Posterior vena cava (tissue), 2 donors: ENCODE data around the gene SPTLC1. TPM values are rescaled to one million over a fixed set of nuclear protein-coding genes. Genes with fewer than 3 reads are reported as not detected.
"Not testable (repeated sequence)": the region's sequence is repeated elsewhere in the genome, so short reads cannot be mapped to it uniquely, and the experiment has no call there.

Source experiments
- DNase-seq: peaks from one replicate; pipeline ENCODE4 v3.0.0-alpha.2; 2020; ENCODE audit warnings: low spot score
- intact Hi-C, 2 donors: fragments of 100-400 bp; cut with DNase I; formaldehyde crosslinking; loops; one replicate each; pipeline versions ENCODE4 v1.14.1 to v1.14.2; 2022 to 2023
- total RNA-seq, 2 donors: library from RNA; stranded (reverse); fragmentation: NEBNext Ultra II Directional; extraction: Animal tissue kit (Norgen Biotek cat#: 25700); gene quantifications; one replicate each; pipeline ENCODE4 v1.2.1, GENCODE V29; 2021
- donor health status: DM: yes; HTN: yes; CAD: no.
- donor health status: DM: yes; HTN: yes; CAD: no.

The SPTLC1 gene
- total RNA-seq, 2 donors from 2014 or later: 39.3 to 43.1 TPM

DNA sequence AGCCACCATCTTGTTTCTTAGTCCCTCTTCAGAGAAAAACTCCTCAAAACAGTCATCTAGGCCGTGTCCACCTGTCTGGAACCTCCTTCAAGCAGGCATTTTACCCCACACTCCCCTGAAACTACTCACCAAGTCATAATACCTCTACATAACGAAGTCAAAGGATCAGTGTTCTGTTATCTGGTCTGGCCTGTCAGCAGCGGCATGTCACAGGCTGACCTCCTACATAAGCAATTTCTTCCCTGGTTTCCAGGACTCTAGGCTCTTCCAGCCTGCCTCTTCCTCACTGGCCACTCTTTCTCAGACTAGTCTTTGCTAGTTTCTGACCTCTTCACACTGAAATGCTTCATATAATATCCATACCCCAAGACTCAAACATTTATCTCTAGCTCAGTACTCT is 72.2 kb downstream of the SPTLC1 start:
- intact Hi-C loops: no loop called here
- DNase-seq: no peak

DNA sequence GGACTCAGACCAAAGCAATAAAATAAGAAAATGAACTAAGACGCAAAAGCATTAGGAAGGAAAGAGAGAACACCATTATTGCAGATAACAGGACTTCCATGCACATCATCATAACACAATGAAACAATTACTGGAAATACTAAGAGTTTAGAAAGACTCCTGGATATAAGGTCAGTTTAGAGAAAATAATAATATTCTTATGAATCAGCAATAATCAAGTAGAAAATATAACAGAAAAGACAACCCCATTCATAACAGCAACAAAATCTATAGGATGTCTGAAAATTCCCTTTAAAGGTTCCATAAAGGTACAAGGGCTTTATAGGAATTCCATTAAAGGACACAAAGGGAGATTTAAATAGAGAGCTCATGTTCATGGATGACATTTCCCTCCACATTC is 73.0 kb downstream of the SPTLC1 start:
- no peak for DNase-seq
- intact Hi-C loops: no loop called here

DNA sequence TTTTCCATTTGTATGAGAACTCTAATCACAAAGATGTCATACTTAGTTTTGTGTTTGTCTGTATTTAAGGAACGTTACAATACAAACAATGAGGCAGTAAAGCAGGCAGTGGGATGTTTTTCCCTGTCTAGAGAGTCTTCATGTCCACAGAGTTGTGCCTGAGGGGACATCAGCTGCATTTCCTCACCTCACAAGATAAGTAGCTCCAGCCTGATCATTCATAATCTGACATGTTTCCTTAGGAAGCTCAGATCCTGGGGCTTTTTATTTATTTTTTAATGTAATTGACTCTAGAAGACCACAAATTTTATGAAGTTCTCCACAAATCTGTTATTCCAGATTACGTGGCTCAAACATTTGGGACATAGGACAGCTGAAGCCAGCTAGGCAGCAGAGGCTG is 78.5 kb downstream of the SPTLC1 start:
- DNase-seq: no peak
- intact Hi-C loops: no loop called here

DNA sequence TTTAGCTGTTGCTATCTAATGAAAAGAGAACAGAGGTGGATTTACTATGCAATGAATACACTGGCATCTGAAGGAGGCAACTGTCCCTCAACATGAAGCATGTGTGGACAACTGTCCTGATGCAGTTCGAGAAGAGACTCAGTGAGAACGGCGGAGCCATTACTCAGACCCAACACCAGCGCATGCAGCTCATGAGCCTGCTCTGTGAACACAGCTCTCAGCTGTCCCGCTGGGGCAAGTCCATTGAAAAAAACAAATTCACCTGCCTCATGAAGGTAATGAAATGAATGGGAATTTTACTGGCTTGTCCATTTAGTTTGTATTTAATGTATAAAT is 78.8 kb downstream of the SPTLC1 start:
- intact Hi-C loops: no loop called here
- DNase-seq: no peak

DNA sequence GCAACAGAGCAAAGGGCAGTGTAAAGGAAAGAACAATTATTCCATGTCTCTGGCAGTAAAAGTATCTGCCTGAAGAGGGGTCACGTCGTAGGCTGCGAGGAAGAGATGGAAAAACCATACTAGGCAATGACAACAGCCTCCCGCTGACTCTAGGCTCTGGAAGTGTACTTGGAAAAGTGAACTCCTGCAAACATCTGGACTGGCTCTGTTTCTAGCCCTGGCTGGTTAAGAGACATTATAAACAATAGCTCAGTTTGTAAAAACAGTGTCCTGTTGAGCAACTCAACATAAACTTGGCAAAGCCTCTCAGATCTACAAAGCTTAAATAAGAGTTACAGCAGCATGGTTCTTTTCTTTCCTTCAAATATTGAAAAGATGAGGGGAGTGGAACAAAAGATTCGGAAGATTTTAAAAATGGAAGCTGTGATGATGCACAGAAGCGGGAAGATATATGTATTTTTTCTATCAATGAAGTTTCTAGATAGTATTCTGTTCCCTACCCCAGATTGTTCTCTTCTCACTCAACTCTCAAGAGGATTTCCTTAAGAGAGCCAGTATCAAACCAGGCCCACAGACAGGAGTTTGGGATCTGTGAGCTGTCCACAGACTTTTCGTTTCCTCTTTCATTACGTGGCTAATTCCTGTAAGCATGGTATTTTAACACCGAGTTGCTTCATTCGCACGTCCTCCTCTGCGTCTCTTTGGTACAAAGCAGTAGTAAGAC is 79.4 kb downstream of the SPTLC1 start:
- intact Hi-C loops: no loop called here
- DNase-seq: no peak

DNA sequence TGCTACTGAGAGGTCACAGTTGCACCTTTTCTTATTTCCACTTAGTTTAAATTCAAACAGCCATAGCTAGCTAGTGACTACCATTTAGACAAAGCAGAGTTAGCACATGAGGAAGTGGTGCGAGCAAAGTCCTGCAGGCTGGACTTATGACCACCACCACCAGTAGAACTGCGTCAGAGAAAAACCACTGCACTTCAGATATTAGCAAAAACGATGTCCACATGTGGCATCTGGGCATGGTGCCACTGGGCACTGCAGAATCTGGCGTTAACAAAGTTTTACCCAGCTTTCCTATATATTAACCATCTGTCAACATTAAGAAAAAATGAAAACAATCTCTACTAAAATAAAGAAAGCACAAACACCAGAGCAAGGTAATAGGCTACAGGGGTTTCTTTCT is 80.1 kb downstream of the SPTLC1 start:
- DNase-seq: no peak
- intact Hi-C loops: no loop called here

DNA sequence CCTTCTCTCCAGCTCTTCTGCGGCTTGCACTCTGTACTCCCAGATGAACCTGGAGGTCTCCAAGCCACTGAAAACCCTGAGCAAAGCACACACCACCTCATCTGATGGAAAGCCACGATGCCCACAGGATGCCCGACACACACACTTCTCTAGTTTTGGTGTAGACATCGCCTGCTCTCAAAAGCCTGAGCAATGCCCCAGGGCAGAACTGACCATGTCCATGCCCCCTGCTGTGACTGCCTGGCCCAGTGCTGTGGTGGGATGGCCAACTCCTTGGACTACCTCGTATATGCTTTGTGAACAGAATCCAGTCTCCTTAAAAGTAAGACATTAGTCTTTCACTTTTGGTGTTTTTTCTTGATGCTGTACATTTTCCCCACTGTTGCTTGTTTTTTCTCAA is 81.2 kb downstream of the SPTLC1 start:
- intact Hi-C loops: no loop called here
- no peak for DNase-seq

DNA sequence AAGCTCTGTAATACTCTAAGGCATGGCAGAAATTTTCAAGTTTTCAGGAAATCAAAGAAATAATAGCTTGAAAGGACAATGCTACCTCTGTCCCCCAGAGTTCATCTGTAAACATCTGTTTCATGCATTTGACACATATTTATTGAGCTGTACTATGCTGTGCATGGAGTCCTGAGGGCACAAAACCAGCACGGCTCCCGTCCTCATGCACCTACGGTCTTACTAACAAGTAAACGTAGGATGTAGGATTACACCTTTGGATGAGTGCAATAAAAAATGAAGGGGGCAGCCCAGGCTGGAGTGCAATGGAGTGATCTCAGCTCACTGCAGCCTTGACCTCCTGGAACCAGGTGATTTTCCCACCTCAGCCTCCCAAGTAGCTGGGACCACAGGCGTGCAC is 81.9 kb downstream of the SPTLC1 start:
- DNase-seq: no peak
- intact Hi-C loops: no loop called here

DNA sequence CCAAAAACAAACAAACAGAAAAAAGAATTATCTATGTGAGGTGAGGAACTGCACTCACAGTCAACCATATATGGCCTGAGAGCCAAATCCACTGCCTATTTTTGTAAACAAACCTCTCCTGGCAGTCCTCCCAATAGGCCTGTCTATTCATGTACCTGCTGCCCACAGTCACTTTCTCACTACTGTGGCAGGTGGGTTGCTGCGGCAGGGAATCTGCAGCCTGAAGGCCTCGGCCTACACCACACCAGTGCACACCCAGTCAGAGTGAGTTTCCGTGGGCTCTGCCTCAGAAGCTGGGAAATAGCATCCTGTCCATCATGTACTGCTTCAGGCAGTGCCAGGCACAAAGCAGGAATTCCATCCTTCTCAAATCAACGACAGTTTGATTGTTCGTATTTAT is 82.3 kb downstream of the SPTLC1 start:
- no peak for DNase-seq
- intact Hi-C loops: no loop called here

DNA sequence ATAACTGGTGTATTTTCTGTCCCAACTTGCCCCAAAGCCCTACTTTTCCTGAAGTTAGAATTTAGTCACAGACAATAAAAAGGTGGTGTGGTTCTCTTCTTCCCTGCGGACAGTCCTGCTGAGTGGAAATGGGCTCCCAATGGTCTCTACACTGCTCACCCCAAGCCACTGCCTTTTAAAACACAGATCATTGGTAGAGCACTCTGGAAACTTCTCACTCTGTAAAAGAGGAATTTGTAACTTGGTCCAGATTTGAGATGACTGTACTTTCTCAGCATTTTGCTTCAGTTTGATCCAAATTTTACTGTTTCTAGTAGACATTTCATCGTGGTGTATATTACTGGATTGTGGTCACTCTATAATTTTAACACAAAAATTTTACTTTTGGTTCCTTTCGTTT is 84.8 kb downstream of the SPTLC1 start:
- DNase-seq: no peak
- intact Hi-C loops: no loop called here

DNA sequence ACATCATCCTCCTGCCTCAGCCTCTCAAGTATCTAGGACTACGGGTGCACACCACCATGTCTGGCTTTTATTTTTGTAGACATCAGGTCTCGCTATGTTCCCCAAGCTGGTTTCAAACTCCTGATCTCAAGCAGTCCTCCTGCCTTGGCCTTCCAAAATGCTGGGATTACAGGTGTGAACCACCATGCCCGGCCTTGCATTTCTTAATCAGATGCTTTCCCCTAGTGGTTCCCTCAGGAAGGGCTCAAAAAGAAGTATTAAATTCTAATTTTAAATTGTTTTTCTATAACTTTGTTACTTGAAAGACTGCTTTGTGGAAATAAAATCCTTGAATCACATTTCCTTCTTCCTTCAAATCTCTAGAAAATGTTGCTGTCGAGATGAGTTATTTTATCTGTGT is 85.7 kb downstream of the SPTLC1 start:
- no peak for DNase-seq
- intact Hi-C loops: no loop called here

DNA sequence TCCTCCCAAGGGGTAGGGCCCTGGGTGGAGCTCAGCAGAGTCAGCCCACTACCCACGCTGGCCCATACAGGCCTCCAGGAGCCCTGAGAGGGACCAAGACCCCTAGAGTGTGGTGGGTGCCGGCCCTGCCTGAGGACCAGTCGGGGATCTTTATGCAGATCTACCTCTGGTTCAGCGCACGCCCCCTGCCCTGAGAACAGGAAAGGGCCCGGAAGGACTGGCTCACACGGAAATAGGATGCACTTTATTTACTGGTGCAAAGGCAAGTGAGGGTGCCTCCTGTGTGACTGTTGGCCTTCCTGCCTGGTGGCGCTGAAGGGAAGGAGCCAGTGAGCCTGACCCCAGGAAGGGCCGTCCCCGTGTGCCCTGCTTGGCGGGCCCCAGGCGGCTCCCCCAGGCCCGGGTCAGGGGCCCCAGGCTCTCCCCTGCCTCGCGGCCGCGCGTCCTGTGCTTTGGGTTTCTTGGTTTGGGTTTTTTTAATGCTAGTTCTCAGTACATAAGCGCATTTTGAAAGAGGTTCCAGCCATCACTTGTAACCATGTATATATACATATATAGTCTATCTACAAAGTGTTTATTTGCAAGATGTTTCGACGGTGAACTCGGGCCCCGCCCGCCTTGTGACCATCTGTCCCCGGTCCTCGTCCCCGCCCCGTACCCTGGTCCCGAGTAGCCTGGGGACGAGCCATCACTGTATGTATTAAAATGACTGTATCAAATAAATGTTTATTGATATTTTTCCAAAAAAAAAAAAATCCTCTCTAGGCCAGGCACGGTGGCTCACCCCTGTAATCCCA is 88.8 kb downstream of the SPTLC1 start:
- intact Hi-C loops: no loop called here
- DNase-seq: no peak

DNA sequence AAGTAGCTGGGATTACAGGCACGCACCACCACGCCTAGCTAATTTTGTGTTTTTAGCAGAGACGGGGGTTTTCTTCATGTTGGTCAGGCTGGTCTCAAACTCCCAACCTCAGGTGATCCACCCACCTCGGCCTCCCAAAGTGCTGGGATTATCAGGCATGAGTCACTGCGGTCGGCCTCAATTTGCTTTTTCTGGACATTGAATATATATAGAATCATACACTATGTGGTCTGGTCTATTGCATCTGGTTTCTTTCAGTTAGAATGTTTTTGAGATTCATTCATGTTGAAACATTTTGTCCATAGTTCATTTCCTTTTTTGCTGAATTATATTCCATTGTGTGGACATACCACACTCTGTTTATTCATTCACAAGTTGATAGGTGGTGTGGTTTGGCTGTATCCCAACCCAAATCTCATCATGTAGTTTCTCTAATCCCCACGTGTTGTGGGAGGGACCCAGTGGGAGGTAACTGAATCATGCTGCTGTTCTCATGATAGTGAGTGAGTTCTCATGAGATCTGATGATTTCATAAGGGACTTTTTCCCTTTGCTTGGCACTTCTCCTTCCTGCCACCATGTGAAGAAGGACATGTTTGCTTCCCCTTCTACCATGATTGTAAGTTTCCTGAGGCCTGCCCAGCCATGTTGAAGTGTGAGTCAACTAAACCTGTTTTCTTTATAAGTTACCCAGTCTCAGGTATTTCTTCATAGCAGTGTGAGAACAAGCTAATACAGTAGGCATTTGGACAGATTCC is 93.2 kb downstream of the SPTLC1 start:
- intact Hi-C loops, DNase-seq: not testable (repeated sequence)

DNA sequence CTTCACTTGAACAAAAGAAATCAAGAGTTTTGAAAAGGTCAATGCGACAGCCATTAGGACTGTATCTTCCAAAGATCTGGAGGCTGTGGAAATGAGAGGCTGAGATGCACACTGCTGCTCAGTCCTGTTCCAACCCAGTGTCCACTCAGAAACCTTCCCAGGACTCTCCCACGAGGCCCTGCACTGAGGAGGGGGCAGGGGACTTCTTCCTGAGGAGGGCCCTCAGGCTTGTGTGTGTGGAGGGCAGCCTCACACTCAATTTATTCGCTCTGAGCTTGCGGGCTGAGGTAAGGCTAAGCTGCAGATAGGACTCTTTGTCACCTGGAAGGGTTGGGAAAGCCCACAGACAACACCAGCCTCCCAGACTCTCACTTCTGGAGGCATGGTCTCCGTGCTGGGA is 95.6 kb downstream of the SPTLC1 start:
- DNase-seq: no peak
- intact Hi-C loops: no loop called here

DNA sequence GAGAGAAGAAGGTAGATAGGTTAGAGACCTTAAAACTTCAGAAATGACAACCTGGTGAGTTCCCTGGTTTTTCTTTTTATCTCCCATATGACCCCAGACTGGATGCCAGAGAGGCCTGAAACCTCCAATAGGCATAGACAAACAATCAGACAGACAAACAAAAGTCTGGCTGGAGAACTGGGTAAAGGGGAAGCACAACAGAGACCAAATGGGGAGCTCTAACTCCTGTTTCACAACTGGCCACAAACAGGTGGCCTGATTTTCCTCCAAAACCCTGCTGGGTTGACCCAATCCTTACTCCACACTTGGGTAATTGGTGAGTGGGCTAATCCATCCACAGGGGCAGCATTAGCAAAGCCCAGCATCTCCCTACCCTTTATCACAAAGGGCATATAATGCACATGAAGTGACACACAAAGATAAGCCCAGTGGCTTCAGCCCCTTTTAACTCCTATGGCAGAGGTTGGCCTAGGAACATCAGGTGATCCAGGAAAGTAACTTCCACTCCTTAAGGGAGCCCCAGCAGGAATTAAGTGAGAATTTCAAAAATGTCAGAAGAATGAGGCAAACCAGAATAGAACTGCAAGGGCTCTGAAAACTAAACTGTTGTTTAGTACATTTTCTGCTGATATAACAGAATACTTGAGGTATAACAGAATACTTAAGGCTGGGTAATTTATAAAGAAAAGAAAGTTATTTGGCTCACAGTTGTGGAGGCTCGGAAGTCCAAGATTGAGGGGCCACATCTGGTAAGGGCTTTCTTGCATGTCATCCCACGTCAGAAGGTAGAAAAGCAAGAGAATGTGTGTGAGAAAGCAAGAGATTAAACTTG is 104.3 kb downstream of the SPTLC1 start:
- no peak for DNase-seq
- intact Hi-C loops: no loop called here

DNA sequence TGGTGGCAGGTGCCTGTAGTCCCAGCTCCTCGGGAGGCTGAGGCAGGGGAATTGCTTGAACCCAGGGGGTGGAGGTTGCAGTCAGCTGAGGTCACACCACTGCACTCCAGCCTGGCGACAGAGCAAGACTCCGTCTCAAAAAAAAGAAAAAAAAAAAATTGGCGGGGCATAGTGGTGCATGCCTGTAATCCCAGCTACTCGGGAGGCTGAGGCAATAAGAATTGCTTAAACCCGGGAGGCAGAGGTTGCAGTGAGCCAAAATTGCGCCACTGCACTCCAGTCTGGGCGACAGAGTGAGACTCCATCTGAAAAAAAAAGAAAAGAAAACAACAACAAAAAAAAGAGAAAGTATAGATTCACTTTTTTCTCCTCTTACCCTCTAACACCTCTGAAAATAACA is 105.0 kb downstream of the SPTLC1 start:
- DNase-seq, intact Hi-C loops: not testable (repeated sequence)

DNA sequence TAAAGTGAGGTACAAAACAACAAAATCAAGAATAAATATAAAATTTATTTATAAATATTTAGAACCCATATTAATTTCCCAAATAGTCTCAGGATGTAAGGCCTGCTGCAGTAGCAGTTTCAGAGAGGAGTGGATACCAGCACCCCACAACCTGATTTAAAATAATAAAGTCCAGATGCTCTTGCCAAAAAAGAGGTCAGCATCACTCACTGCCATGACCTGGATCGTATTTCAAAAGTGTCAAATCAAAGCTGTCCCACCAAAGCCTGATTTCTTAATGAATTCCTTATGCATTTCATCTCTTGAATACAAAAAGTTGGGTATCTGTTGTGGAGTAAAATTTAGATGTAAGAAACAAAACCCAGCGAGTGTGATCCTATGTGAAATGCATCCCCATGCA is 107.2 kb downstream of the SPTLC1 start:
- DNase-seq: no peak
- intact Hi-C loops: no loop called here

DNA sequence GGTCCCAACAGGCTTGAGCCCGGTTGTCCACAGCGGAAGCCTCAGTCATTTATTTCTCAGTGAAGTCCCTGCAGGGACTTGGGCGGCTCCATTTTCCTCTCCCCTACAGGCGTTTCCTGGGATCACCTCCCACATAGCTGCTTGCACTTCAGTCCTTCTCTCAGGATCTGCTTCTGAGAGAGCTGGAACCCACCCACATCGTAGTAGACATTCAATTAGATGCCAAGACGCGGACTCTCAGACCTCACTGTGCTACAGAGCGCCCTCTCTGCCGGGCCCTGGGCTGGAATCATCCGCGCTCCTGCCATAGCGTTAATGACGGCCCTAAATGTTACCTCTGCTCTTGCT is 111.2 kb downstream of the SPTLC1 start:
- no peak for DNase-seq
- intact Hi-C loops: no loop called here

DNA sequence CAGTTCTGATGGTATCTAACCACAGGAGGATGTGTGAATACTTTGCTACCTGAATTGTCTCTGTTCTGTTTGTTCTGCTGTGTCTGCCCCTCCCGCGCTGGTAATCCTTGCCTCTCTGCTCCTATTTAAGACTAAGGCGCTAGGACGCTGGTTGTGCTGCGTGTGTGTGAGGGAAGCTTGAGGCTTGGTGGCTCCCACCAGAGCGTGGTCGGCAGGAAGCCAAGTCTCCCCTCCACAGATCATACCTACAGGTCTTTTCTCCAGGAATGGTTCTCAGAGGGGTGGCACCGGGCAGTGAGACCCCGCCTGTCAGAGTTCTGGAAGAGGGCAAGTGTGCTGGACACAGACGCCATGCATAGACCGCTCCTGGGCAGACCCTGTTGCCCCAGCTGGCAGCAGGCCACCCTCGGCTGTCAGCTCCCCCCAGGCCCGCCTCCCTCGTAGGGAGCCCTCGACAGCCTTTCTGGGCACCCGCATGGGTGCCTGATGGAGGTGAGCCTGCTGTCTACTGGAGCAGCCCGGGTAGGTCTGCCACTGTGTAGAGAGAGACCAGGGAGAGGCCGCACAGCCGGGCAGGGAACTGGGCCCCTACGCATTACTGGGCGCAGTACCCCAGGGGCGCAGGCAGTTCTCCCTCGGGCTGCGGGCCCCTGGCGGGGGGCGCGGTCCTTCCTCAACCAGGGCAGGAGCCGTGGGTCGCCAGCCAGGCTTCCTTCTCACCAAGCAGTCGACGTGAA is 111.7 kb downstream of the SPTLC1 start:
- no peak for DNase-seq
- intact Hi-C loops: no loop called here
